Stomach smooth muscle (tissue), 2 donors: ENCODE data around the gene VGF.
A peak's percentile ranks its signal among the peaks of the same experiment; 100 is the strongest.

ENCODE experiments used
- H3K27ac ChIP-seq: one replicate; pipeline ENCODE4 v1.7.0; 2013; ENCODE audit warnings: mild to moderate bottlenecking, low read length, inconsistent platforms
- H3K27me3 ChIP-seq, 2 donors: one replicate each; pipeline ENCODE4 v1.7.0; 2013; ENCODE audit warnings: low read length in 2 of 2; ENCODE audit not compliant: insufficient read depth in 2 of 2, control insufficient read depth in 1 of 2
- H3K36me3 ChIP-seq, 2 donors: one replicate each; pipeline ENCODE4 v1.7.0; 2013; ENCODE audit warnings: low read length in 2 of 2; ENCODE audit not compliant: control insufficient read depth in 2 of 2, insufficient read depth in 2 of 2
- H3K4me1 ChIP-seq: one replicate; pipeline ENCODE4 v1.7.0; 2013; ENCODE audit warnings: low read length; ENCODE audit not compliant: control insufficient read depth, insufficient read depth
- H3K4me3 ChIP-seq, 2 donors: one replicate each; pipeline ENCODE4 v1.7.0; 2013; ENCODE audit warnings: low read length in 2 of 2
- H3K9ac ChIP-seq, 2 donors: one replicate each; pipeline ENCODE4 v1.7.0; 2013; ENCODE audit warnings: low read length in 2 of 2, mild to moderate bottlenecking in 1 of 2
- H3K9me3 ChIP-seq, 2 donors: one replicate each; pipeline ENCODE4 v1.7.0; 2013; ENCODE audit warnings: low read length in 2 of 2; ENCODE audit not compliant: control insufficient read depth in 2 of 2
- donor health status: healthy.
- donor health status: Pancreatic carcinoma.

VGF gene

GRCh38 chr7:101185258-101185839 is 20.0 kb upstream of the VGF start:
- Histone ChIP-seq H3K4me1 (no peaks in the 10 kb centered on the region), H3K27me3 (peaks cover 17 to 19% of the 10 kb centered on the region in 2 donors), H3K27ac (no peak overlapping the region), H3K9me3 (no peaks in the 10 kb centered on the region), H3K4me3 (no peak overlapping the region), H3K9ac (no peak overlapping the region), H3K36me3 (no peaks in the 10 kb centered on the region)

GRCh38 chr7:101180130-101180755 is 14.9 kb upstream of the VGF start, which contains the start of gene NAT16:
Gene NAT16, minus strand, starts transcription at chr7:101180293. Its CDS starts 5,486 bp downstream, at chr7:101174807.
- H3K27me3 ChIP-seq = peaks cover 44 to 54% of the 10 kb centered on the region in 2 donors
- no peak within 1 kb of the TSS for H3K9ac ChIP-seq
- H3K36me3 ChIP-seq = no peaks in the 10 kb centered on the region
- H3K4me3 ChIP-seq = peak within 1 kb of the TSS in 1 of 2 donors; percentile 29
- H3K4me1 ChIP-seq = peaks cover 9% of the 10 kb centered on the region
- H3K27ac ChIP-seq = no peak within 1 kb of the TSS
- H3K9me3 ChIP-seq = no peaks in the 10 kb centered on the region

- H3K27ac ChIP-seq = no peak overlapping the region
- H3K9me3 ChIP-seq = no peaks in the 10 kb centered on the region
- H3K4me1 ChIP-seq = peaks cover 9% of the 10 kb centered on the region
- no peak overlapping the region for H3K4me3 ChIP-seq
- H3K36me3 ChIP-seq = no peaks in the 10 kb centered on the region
- H3K9ac ChIP-seq = no peak overlapping the region
- H3K27me3 ChIP-seq = peaks cover 46 to 58% of the 10 kb centered on the region in 2 donors
Observed at GRCh38 chr7:101179713-101180112, 14.3 kb upstream of the VGF start.

- Histone ChIP-seq H3K4me3 (peak overlapping the region in 1 of 2 donors; percentile 29), H3K9me3 (no peaks in the 10 kb centered on the region), H3K36me3 (no peaks in the 10 kb centered on the region), H3K27me3 (peaks cover 52 to 62% of the 10 kb centered on the region in 2 donors), H3K9ac (no peak overlapping the region), H3K27ac (no peak overlapping the region), H3K4me1 (peaks cover 9% of the 10 kb centered on the region)
Observed at GRCh38 chr7:101179117-101179516, 13.7 kb upstream of the VGF start.

- Histone ChIP-seq H3K27ac (no peak overlapping the region), H3K4me1 (peaks cover 20% of the 10 kb centered on the region), H3K9me3 (no peaks in the 10 kb centered on the region), H3K27me3 (peaks cover 66 to 75% of the 10 kb centered on the region in 2 donors), H3K9ac (no peak overlapping the region), H3K36me3 (no peaks in the 10 kb centered on the region), H3K4me3 (no peak overlapping the region)
Observed at GRCh38 chr7:101177644-101178043, 12.3 kb upstream of the VGF start.

GRCh38 chr7:101175664-101176063 is 10.3 kb upstream of the VGF start:
- H3K9me3 ChIP-seq = no peaks in the 10 kb centered on the region
- H3K4me1 ChIP-seq = peaks cover 30% of the 10 kb centered on the region
- peaks cover 73 to 83% of the 10 kb centered on the region in 2 donors for H3K27me3 ChIP-seq
- no peak overlapping the region for H3K9ac ChIP-seq
- H3K36me3 ChIP-seq = no peaks in the 10 kb centered on the region
- no peak overlapping the region for H3K4me3 ChIP-seq
- H3K27ac ChIP-seq = no peak overlapping the region

- no peaks in the 10 kb centered on the region for H3K9me3 ChIP-seq
- H3K4me1 ChIP-seq = peaks cover 34% of the 10 kb centered on the region
- peaks cover 82 to 83% of the 10 kb centered on the region in 2 donors for H3K27me3 ChIP-seq
- no peak overlapping the region for H3K4me3 ChIP-seq
- no peak overlapping the region for H3K9ac ChIP-seq
- no peaks in the 10 kb centered on the region for H3K36me3 ChIP-seq
- H3K27ac ChIP-seq = no peak overlapping the region
Observed at GRCh38 chr7:101174322-101174854, 9.0 kb upstream of the VGF start.

- Histone ChIP-seq H3K27ac (no peak overlapping the region), H3K36me3 (no peaks in the 10 kb centered on the region), H3K9me3 (no peaks in the 10 kb centered on the region), H3K9ac (no peak overlapping the region), H3K4me1 (peaks cover 33% of the 10 kb centered on the region), H3K4me3 (no peak overlapping the region), H3K27me3 (peaks cover 86% of the 10 kb centered on the region in 2 donors)
Observed at GRCh38 chr7:101173752-101174244, 8.4 kb upstream of the VGF start.

- Histone ChIP-seq H3K27me3 (peaks cover 91% of the 10 kb centered on the region in 2 donors), H3K9me3 (no peaks in the 10 kb centered on the region), H3K4me3 (peak overlapping the region in 1 of 2 donors; percentile 54), H3K36me3 (no peaks in the 10 kb centered on the region), H3K9ac (no peak overlapping the region), H3K4me1 (peaks cover 33% of the 10 kb centered on the region), H3K27ac (no peak overlapping the region)
Observed at GRCh38 chr7:101172854-101173751, 7.7 kb upstream of the VGF start.

GRCh38 chr7:101172005-101172853 is 6.9 kb upstream of the VGF start:
- no peak overlapping the region for H3K27ac ChIP-seq
- H3K36me3 ChIP-seq = no peaks in the 10 kb centered on the region
- H3K9me3 ChIP-seq = no peaks in the 10 kb centered on the region
- peaks cover 89 to 93% of the 10 kb centered on the region in 2 donors for H3K27me3 ChIP-seq
- peaks cover 33% of the 10 kb centered on the region for H3K4me1 ChIP-seq
- no peak overlapping the region for H3K9ac ChIP-seq
- H3K4me3 ChIP-seq = peak overlapping the region in 1 of 2 donors; percentile 54
